SK-N-MC (cell line): ENCODE data around the gene CELF1.
A peak's percentile ranks its signal among the peaks of the same experiment; 100 is the strongest.

Experiments used
- DNase-seq: peaks from one replicate; pipeline ENCODE4 v3.0.0-alpha.2; 2011; ENCODE audit warnings: low read depth, low spot score
- H3K27ac ChIP-seq: fragments of 200-600 bp; sonication (generic); 2 replicates; pipeline ENCODE4 v1.5.1; 2016; ENCODE audit warnings: mixed run types
- H3K36me3 ChIP-seq: fragments of 200-600 bp; sonication (generic); 2 replicates; pipeline ENCODE4 v1.6.1; 2017; ENCODE audit warnings: antibody characterized with exemption, low read length, mixed read lengths; ENCODE audit not compliant: insufficient read depth
- H3K4me3 ChIP-seq: fragments of 200-600 bp; sonication (generic); 2 replicates; pipeline ENCODE4 v1.5.1; 2016
- H3K9ac ChIP-seq: fragments of 200-600 bp; sonication (generic); 2 replicates; pipeline ENCODE4 v1.8.0; 2017; ENCODE audit warnings: mixed run types, mixed read lengths; ENCODE audit not compliant: insufficient read length
- H3K9me3 ChIP-seq: fragments of 200-600 bp; sonication (generic); 2 replicates; pipeline ENCODE4 v1.6.1; 2017; ENCODE audit warnings: low read depth, mild to moderate bottlenecking, antibody characterized with exemption, low read length, moderate library complexity, mixed read lengths
- EZH2 ChIP-seq: fragments of 200-600 bp; sonication (generic); IDR thresholded peaks from one replicate; pipeline ENCODE4 v1.6.1; 2017; ENCODE audit warnings: antibody characterized with exemption
- FOXP2 ChIP-seq: optimal IDR thresholded peaks from 2 replicates; pipeline ENCODE3; 2011; ENCODE audit warnings: mild to moderate bottlenecking, moderate library complexity; ENCODE audit not compliant: insufficient read depth; ENCODE audit errors: extremely low read length, control extremely low read depth
- POLR2AphosphoS5 ChIP-seq: IDR thresholded peaks from 2 replicates; pipeline ENCODE4 v1.6.1; 2012; ENCODE audit warnings: mild to moderate bottlenecking, low read depth, low read length, borderline replicate concordance

CELF1 gene

GRCh38 chr11:47495011-47495855 lies 57.7 kb downstream of the CELF1 start:
- peak; percentile 70 for DNase-seq
- Histone ChIP-seq H3K36me3 (peaks cover 25% of the 10 kb centered on the region), H3K4me3 (peak overlapping the region; percentile 34)

GRCh38 chr11:47489395-47489755 lies 63.6 kb downstream of the CELF1 start:
- no peak overlapping the region for H3K4me3 ChIP-seq
- peak overlapping the region; percentile 60 for H3K27ac ChIP-seq
- H3K9ac ChIP-seq = no peak overlapping the region
- no peak for TF ChIP-seq POLR2AphosphoS5
- TF ChIP-seq EZH2 = no peak
- no peak for TF ChIP-seq FOXP2
- H3K36me3 ChIP-seq = peaks cover 62% of the 10 kb centered on the region
- H3K9me3 ChIP-seq = no peaks in the 10 kb centered on the region
- DNase-seq = no peak

More at GRCh38 chr11:47495011-47495855, 57.7 kb downstream of the CELF1 start:
- Histone ChIP-seq H3K9ac (peak overlapping the region; percentile 62), H3K27ac (peak overlapping the region; percentile 96), H3K9me3 (no peaks in the 10 kb centered on the region)
- TF ChIP-seq FOXP2 (no peak), EZH2 (no peak), POLR2AphosphoS5 (no peak)

GRCh38 chr11:47488674-47489394 lies 64.1 kb downstream of the CELF1 start:
- Histone ChIP-seq H3K27ac (peak overlapping the region; percentile 60), H3K9me3 (no peaks in the 10 kb centered on the region), H3K4me3 (no peak overlapping the region), H3K9ac (no peak overlapping the region), H3K36me3 (peaks cover 62% of the 10 kb centered on the region)
- no peak for DNase-seq
- no peak for TF ChIP-seq FOXP2

GRCh38 chr11:47488111-47488510 lies 64.8 kb downstream of the CELF1 start:
- TF ChIP-seq POLR2AphosphoS5 (no peak), EZH2 (no peak), FOXP2 (no peak)
- Histone ChIP-seq H3K27ac (peak overlapping the region; percentile 60; the same call in 1 of the 2 replicates), H3K9ac (no peak overlapping the region), H3K9me3 (no peaks in the 10 kb centered on the region), H3K4me3 (no peak overlapping the region), H3K36me3 (peaks cover 65% of the 10 kb centered on the region)
- no peak for DNase-seq

- peaks cover 72% of the 10 kb centered on the region for H3K36me3 ChIP-seq
Measured at GRCh38 chr11:47487421-47487820, 65.5 kb downstream of the CELF1 start.

GRCh38 chr11:47485107-47485506 lies 67.8 kb downstream of the CELF1 start:
- TF ChIP-seq EZH2 = no peak
- TF ChIP-seq FOXP2 = no peak
- TF ChIP-seq POLR2AphosphoS5 = no peak
- Histone ChIP-seq H3K9ac (no peak overlapping the region), H3K4me3 (no peak overlapping the region), H3K9me3 (no peaks in the 10 kb centered on the region), H3K27ac (no peak overlapping the region), H3K36me3 (peaks cover 86% of the 10 kb centered on the region)
- no peak for DNase-seq

More at GRCh38 chr11:47487421-47487820, 65.5 kb downstream of the CELF1 start:
- peak overlapping the region; percentile 12; the same call in 1 of the 2 replicates for H3K27ac ChIP-seq
- H3K9me3 ChIP-seq = no peaks in the 10 kb centered on the region
- no peak overlapping the region for H3K9ac ChIP-seq
- no peak overlapping the region for H3K4me3 ChIP-seq
- TF ChIP-seq POLR2AphosphoS5 (no peak), FOXP2 (no peak), EZH2 (no peak)
- DNase-seq = no peak

GRCh38 chr11:47483457-47483856 lies 69.5 kb downstream of the CELF1 start:
- Histone ChIP-seq H3K9ac (no peak overlapping the region), H3K36me3 (peaks cover 91% of the 10 kb centered on the region), H3K9me3 (no peaks in the 10 kb centered on the region), H3K4me3 (no peak overlapping the region), H3K27ac (no peak overlapping the region)
- no peak for DNase-seq
- TF ChIP-seq POLR2AphosphoS5 (no peak), FOXP2 (no peak), EZH2 (no peak)

GRCh38 chr11:47480762-47481161 lies 72.2 kb downstream of the CELF1 start:
- TF ChIP-seq FOXP2 (no peak), EZH2 (no peak), POLR2AphosphoS5 (no peak)
- no peak overlapping the region for H3K9ac ChIP-seq
- DNase-seq = no peak
- H3K4me3 ChIP-seq = no peak overlapping the region
- no peaks in the 10 kb centered on the region for H3K9me3 ChIP-seq
- H3K36me3 ChIP-seq = peaks cover 94% of the 10 kb centered on the region
- H3K27ac ChIP-seq = no peak overlapping the region
